Activated naive CD4-positive, alpha-beta T cell treated with anti-CD3 and anti-CD28 coated beads, Interleukin-2, amount 50 U/mL, for 72 hours (primary cell): ENCODE measurements around the gene ELFN1. TPM values are rescaled to one million over a fixed set of nuclear protein-coding genes. Genes with fewer than 3 reads are reported as not detected.
"Not testable (repeated sequence)": the region's sequence is repeated elsewhere in the genome, so short reads cannot be mapped to it uniquely, and the experiment has no call there.

ENCODE experiments used
- ATAC-seq, 2 donors: fragments of 150-1000 bp; cut with Tn5 transposase; 2 replicates each; pipeline ENCODE4 v1.10.0; 2021; ENCODE audit warnings: mild to moderate bottlenecking in 2 of 2, moderate library complexity in 2 of 2
- DNase-seq, 2 donors: peaks; one replicate each; pipeline ENCODE4 v3.0.0; 2021 to 2022; ENCODE audit warnings: low spot score in 2 of 2
- H3K27ac Mint-ChIP-seq, 2 donors: one replicate each; pipeline ENCODE4 v1.8.0; 2022; ENCODE audit warnings: mild to moderate bottlenecking in 2 of 2, mixed read lengths in 2 of 2
- H3K36me3 Mint-ChIP-seq, 2 donors: one replicate each; pipeline ENCODE4 v1.8.0; 2022; ENCODE audit warnings: mixed read lengths in 2 of 2
- H3K9me3 Mint-ChIP-seq, 2 donors: one replicate each; pipeline ENCODE4 v1.8.0; 2022; ENCODE audit warnings: mixed read lengths in 2 of 2
- total RNA-seq, 2 donors: library from RNA; stranded (reverse); gene quantifications; one replicate each; pipeline ENCODE4 v1.2.3, GENCODE V29; 2022

The ELFN1 gene
- total RNA-seq, 2 donors from 2014 or later, result 0.07 TPM; not detected in 1

DNA sequence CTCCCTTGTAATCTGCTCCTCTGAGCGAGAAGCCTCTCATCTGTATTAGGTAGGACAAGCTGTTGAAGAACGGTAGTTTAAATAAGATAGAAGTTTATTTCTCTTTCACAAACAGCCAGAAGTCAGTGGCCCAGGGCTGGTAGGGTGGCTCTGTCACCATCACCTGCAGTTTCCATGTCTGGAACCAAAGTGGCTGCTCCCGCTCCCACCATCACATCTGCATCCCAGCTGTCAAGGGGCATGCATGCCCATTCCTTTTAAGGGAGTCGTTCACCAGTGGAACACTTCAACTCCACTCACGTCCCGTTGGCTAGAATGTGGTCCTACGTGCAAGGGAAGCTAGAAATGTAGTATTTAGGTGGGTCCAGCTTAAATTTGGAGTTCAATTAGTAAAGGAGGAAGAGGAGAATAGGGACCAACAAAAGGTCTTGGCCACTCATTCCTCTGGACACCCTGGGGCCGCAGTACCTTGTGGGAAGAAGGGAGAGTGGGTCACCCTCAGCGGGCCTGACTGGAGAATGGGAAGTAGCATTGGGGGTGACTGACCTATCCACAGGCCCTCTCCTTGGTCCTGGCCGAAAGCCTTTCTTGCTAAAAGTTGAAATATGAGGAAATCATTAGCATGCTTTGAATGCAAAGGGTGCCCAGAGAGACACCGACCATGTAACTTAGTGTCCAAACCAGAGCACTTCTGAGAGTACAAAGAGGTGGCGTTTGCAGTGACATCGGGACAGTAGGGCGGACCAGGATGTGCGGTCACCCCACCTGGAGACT, 48.0 kb downstream of the ELFN1 start:
- DNase-seq (no peak), ATAC-seq (no peak)
- Mint-ChIP-seq H3K9me3 (no peaks in the 10 kb centered on the region), H3K36me3 (no peaks in the 10 kb centered on the region), H3K27ac (no peak overlapping the region)

DNA sequence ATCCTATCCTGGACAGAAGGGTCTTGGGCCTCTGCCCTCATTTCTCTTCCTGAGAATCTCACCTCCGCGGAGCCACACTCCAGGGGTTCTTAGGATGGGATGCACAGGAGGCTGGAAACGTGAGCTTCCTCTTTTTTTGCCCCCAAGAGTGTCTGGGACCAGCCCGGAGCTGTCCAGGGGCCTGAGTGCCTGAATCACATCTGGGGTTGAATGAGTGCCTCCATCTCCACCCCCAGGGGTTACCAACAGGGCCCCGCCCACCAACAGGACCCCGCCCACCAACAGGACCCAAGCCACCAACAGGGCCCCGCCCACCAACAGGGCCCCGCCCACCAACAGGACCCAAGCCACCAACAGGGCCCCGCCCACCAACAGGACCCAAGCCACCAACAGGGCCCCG, 48.8 kb downstream of the ELFN1 start:
- H3K27ac Mint-ChIP-seq, H3K9me3 Mint-ChIP-seq, H3K36me3 Mint-ChIP-seq, ATAC-seq, DNase-seq: not testable (repeated sequence)

DNA sequence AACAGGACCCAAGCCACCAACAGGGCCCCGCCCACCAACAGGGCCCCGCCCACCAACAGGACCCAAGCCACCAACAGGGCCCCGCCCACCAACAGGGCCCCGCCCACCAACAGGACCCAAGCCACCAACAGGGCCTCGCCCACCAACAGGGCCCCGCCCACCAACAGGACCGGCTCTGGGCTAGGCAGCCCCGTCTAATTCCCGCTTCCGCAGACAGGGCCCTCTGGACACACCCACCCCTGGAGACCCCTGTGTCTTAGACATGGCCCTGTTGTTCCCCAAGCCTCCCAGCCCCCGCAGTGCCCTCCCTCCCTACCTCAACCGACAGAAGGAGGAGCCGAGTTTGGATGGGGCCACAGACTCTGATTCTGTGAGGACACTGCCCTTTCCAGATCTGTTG, 49.2 kb downstream of the ELFN1 start:
- not testable (repeated sequence) for ATAC-seq, H3K27ac Mint-ChIP-seq, DNase-seq

DNA sequence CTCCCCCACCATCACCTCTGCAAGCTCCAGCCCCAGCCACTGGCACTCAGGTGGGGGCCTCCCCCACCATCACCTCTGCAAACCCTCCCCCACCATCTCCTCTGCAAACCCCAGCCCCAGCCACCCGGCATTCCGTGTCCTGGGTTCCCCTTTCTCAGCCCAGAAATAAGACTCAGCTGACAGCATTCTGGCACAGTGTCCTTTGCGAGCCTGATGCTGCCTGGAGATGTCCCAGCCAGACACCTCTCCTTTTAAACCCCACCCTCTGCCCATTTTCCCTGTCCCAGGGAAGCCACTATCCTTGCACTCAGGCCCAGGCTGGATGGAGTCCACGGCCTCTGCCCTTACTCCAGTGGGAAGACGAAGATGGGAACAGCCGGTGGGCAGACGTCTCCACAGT, 49.8 kb downstream of the ELFN1 start:
- ATAC-seq (no peak), DNase-seq (no peak)
- H3K9me3 Mint-ChIP-seq, result no peaks in the 10 kb centered on the region
- no peak overlapping the region for H3K27ac Mint-ChIP-seq
- H3K36me3 Mint-ChIP-seq, result no peaks in the 10 kb centered on the region

More for the DNA sequence above, 49.2 kb downstream of the ELFN1 start:
- not testable (repeated sequence) for H3K36me3 Mint-ChIP-seq, H3K9me3 Mint-ChIP-seq

DNA sequence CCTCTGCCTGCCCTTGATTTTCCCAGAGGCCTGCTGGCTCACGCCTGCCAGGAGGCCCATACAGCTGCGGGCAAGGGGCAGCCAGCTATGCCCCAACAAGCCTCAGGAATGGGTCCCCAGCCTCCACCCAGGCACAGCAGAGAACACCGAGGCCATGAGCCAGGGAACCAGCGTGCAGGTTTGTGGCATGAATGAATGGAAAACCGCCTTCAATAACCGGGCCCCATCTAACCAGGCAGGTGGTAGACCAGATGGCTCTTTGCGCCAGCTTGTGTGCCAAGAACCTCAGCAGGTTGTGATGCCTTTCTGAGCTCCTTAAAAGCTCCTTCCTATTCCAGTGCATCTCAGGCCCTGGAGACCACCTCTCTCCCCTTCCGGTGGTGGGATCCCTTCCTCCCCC, 50.2 kb downstream of the ELFN1 start:
- ATAC-seq (no peak), DNase-seq (no peak)
- Mint-ChIP-seq H3K9me3 (no peaks in the 10 kb centered on the region), H3K27ac (no peak overlapping the region), H3K36me3 (no peaks in the 10 kb centered on the region)

DNA sequence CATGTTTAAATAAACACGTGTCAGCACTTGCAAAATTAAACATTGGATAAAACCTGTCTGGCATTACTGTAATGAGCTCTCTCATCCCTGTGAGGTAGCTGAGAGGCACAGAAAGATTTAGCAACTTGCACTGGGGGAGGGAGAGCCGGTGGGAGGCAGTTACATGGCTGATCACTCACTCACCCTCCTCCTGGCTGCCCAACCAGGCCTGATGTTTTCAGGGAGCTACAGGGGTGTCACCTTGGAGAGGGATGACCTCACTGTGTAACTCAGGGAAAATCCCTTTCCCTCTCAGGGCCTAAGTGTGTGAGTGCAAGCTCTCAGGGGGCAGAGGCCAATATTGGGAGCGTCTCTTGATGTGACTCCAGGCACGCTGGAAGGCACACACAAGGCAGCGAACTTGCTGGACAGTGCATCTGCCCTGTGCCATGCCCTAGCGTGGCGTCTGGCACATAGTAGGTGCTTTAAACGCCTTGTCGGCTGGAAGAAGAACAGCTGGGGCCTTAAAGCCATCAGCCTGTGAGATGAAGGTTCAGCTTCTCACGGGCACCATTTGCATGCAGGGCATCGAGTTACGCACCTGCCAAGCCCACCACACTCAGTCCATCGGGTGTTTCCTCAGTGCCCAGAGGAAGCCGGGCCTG, 51.1 kb downstream of the ELFN1 start:
- DNase-seq, result no peak
- Mint-ChIP-seq H3K9me3 (no peaks in the 10 kb centered on the region), H3K36me3 (no peaks in the 10 kb centered on the region), H3K27ac (no peak overlapping the region)
- peak in 1 of 2 donors; percentile 80 for ATAC-seq

DNA sequence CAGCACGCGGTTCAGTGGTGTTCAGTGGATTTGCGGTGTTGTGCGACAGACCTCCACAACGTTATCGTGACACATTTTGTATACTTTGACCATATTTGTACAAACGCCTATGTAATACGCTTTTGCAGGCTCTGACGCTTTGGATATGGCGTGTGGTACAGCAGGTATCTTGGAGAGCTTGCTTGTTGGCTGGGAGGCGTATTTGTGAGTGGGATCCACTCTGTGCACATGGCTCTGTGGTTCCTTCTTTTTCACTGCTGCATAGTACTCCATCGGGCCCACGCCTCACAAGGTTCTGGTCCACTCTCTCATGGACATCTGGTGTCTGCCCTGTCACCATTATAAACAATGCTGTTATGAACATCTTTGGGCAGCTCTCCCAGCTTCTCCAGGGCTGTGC, 53.2 kb downstream of the ELFN1 start:
- Mint-ChIP-seq H3K27ac (no peak overlapping the region), H3K36me3 (no peaks in the 10 kb centered on the region), H3K9me3 (no peaks in the 10 kb centered on the region)
- no peak for ATAC-seq
- no peak for DNase-seq

DNA sequence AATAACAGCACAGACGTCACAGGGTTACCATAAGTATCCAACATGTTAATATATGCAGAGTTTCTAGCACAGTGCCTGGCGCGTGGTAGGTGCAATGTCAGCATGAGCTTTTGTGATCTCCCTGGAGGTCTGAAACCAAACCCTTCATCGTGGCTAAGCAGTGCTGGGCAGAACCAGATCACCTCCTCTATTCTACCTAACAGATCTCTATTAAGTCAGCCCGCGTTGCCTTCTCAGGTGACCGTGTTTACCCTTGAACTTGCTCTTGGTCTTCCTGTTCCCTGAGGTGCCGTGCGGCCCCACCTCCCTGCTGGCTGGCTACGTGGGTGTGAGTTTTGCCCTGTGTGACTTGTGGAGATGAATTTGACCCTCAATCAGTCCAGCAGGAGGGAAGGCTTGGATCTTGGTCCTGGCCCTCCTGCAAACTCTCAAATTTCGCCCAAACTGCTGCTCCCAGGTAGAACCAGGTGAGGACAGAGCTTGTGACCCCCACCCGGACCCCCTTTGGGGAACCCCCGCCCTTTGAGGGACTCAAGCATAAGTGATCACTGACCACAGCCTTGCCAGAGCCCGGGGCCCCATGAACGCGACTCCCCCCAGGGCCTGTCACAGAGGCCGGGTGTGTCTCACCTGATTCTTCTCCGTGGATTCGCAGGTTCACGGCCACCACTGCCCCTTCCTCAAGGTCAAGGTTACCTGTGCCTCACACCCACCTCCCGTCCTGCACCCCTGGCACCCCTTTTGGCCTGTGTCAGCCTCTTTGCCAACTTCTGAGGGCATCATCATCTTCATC, 54.2 kb downstream of the ELFN1 start:
- no peak for ATAC-seq
- H3K36me3 Mint-ChIP-seq, result no peaks in the 10 kb centered on the region
- no peak for DNase-seq
- no peak overlapping the region for H3K27ac Mint-ChIP-seq
- no peaks in the 10 kb centered on the region for H3K9me3 Mint-ChIP-seq

DNA sequence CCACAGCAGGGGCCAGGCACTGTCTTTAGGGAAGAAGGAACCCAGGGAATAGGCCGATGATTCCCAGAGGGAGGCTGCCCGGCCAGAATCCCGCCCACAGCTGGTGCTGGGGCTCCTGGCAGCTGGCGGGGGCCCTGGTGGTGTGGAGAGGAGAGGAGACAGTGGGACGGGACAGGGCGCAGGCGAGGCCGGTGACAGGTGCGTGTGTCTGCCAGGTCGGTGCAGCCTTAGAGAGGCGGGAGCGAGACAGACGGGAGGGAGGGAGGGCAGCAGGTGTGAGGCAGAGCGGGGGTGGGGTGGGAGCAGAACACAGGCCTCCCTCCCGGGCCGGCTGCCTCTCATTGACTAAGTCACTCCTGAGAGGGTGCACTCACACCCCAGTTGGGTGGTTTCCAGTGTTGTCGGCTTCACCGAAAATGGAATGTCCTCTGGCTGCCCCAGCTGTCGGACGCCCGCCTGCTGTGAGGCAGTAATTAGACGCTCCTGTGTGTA, 55.2 kb downstream of the ELFN1 start:
- DNase-seq, result no peak
- no peak for ATAC-seq
- no peak overlapping the region for H3K27ac Mint-ChIP-seq
- no peaks in the 10 kb centered on the region for H3K36me3 Mint-ChIP-seq
- no peaks in the 10 kb centered on the region for H3K9me3 Mint-ChIP-seq

DNA sequence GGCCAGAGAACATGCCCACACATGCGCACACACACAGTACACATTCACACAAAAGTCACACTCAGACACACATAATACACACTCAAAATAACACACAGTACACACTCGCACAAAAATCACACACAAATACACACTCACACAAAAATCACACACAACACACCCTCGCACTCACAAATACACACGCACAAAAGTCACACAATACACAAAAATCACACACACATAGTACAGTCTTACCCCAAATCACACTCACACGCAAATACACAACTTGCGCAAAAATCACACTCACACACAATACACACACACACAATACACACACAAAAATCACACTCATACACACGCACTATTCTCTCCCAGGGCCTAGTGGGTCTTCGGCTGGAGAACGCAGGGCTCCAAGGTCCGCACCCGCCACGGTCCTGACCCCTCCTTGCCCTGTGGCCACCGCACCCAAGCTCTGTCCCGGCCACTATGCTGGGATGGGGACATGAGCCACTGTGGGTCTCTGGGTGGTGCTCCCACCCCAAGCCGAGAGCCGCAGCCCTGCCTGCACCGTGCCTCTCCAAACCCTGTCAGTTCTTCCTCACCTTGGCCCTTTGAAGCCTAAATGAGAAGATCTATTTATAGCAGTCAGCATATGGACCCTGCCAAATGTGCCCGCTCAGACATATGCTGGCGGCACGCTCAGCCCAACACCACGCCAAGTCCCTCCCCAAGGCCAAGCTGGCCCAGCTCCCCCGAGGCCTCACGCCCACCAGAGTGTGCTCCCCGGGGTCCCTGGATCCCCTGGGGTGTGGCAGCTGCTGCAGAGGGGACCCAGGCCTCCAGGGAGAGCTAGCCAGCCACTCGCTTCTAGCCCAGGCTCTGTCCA, 55.9 kb downstream of the ELFN1 start:
- ATAC-seq, result no peak
- Mint-ChIP-seq H3K9me3 (no peaks in the 10 kb centered on the region), H3K36me3 (no peaks in the 10 kb centered on the region), H3K27ac (no peak overlapping the region)
- DNase-seq, result no peak

DNA sequence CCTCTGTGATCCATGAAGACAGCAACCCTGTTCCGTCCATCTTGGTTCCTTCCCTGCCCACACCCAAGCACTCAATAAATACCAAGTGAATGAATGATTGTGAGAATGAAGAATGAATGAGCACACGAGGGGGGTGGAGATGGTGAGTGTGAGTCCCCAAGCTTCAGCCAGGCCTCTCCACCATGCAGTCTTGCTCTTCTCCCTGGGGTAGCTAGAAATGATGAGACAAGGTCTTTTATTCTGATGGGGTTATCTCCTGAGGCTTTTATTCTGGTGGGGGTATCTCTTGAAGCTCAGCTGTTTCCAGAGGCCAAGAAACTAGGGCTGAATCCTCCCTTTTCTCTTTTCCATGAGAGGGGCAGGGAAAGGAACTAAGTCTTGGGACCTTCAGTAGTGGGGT, 57.0 kb downstream of the ELFN1 start:
- no peak for ATAC-seq
- H3K27ac Mint-ChIP-seq, result no peak overlapping the region

DNA sequence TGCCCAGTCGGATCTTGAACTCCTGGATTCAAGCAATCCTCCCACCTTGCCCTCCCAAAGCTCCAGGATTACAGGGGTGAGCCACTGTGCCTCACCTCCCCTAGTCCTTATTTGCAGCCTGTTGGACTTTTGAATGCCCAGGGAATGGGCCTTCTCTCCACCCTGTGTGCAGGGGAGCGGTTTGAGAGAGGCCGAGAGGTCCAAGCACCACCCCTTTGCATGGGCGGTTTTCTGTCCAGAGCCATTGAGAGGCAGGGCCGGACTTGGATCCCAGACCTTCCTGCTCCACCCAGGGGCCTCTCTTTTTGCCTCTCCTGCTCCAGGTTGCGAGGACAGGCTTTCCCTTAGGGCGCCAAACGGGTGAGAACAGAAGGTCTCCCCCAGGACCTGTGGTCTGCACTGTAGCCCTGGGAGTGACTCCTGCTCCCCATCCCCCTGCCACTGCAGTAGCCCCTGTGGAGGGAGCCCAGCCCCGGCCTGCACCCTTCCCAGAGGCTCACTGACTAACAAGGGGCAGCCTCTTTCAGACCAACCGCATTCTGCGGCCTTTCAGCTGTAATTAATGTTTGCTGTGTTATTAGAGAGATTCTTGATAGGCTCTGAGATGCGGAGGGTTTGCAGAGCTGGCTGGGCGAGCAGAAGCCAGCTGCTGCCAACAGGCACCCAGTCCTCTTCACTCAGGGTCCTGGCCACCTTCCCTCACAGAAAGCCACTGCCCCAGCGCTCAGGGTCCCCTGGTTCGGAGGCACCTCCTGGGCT, 57.9 kb downstream of the ELFN1 start:
- no peak overlapping the region for H3K27ac Mint-ChIP-seq
- H3K9me3 Mint-ChIP-seq, result no peaks in the 10 kb centered on the region
- no peak for DNase-seq
- H3K36me3 Mint-ChIP-seq, result no peaks in the 10 kb centered on the region
- ATAC-seq, result no peak

More for the DNA sequence above, 57.0 kb downstream of the ELFN1 start:
- DNase-seq, result no peak
- Mint-ChIP-seq H3K9me3 (no peaks in the 10 kb centered on the region), H3K36me3 (no peaks in the 10 kb centered on the region)

DNA sequence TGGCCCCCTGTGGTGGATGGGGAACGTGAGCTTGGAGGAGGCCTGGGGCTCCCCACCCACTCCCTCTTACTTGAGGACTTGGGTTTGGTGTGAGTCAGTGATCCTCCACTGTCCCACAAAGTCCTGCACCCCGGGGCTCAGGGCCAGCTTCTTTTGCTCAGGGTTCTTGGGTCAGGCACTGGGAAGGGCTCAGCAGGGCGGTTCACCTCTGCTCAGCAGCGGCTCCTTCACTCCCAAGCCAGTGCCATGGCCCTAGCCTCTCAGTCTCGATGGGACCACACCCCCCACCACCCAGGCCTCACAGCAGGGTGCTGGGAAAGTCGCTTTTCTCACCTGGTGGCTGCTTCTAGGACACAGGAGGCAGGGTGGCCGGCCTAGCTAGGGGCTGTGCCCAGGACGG, 59.1 kb downstream of the ELFN1 start:
- no peak for ATAC-seq
- H3K36me3 Mint-ChIP-seq, result no peaks in the 10 kb centered on the region
- no peak for DNase-seq
- H3K27ac Mint-ChIP-seq, result no peak overlapping the region
- no peaks in the 10 kb centered on the region for H3K9me3 Mint-ChIP-seq

DNA sequence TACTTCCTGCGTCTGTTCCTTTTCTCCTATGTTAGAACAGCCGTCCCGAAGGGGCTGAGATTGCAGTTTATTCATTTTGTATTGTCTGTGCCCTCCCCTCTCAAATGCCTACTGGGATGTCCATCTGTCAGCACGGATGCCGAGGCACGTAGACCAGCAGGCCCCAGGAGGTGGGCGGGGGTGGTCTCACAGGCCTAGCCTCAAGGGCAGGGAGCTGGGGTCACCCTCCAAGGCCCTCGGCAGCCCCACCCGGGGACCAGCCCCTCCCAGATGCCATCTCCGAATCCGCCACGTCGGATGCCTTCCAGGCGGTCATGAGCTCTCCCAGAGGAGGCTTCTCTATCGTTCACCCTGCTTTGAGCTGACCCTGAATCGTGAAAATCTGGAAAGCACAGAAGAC, 59.7 kb downstream of the ELFN1 start:
- ATAC-seq, result no peak
- H3K36me3 Mint-ChIP-seq, result no peaks in the 10 kb centered on the region
- DNase-seq, result no peak
- H3K9me3 Mint-ChIP-seq, result no peaks in the 10 kb centered on the region
- H3K27ac Mint-ChIP-seq, result no peak overlapping the region

DNA sequence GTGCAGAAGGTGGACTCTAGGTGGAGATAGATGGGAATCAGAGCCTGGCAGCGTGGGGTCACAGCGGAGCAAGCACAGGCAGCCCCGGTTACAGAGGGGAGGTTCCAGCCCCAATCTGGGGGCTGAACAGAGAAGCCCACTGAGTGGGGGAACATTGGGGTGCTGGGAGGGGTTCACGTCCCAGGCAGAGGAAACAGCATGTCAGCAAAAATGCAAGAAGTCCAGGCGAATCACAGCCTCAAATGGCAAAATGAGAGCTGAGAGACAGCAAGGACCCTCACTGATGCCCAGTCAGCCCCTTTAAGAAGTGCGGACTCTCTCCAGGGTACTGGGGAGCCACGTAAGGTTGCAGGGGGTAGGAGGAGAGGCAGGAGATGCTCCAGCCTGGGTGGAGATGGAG, 62.0 kb downstream of the ELFN1 start:
- Mint-ChIP-seq H3K27ac (no peak overlapping the region), H3K9me3 (no peaks in the 10 kb centered on the region), H3K36me3 (no peaks in the 10 kb centered on the region)
- no peak for ATAC-seq
- no peak for DNase-seq

DNA sequence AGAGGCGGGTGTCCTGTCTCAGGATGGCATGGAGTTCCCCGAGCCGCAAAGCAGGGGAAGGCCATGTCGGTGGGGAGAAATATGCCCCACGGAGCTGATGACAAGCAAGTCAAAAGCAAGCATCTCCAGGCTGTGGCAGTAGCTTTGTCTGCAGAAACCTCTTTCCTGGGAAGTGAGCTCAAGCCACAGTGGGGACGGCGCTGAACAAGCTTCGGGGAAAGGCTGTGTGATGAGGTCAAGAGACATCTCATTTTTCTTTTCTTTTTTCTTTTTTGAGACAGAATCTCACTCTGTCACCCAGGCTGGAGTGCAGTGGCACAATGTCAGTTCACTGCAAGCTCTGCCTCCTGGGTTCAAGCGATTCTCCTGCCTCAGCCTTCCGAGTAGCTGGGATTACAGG, 62.6 kb downstream of the ELFN1 start:
- H3K36me3 Mint-ChIP-seq, result no peaks in the 10 kb centered on the region

More for the DNA sequence above, 62.6 kb downstream of the ELFN1 start:
- DNase-seq, result no peak
- Mint-ChIP-seq H3K27ac (no peak overlapping the region), H3K9me3 (no peaks in the 10 kb centered on the region)
- ATAC-seq, result no peak
